Fibroblast of lung (primary cell): ENCODE data around the gene TMPRSS13.

Experiments used
- EZH2 ChIP-seq: IDR thresholded peaks from 2 replicates; pipeline ENCODE4 v1.5.1; 2012; ENCODE audit warnings: low read length, control low read depth, mild to moderate bottlenecking; ENCODE audit errors: missing control alignments
- TF ChIP-seq, protein P1 (sequence below), 2 donors: IDR thresholded peaks in 1 of 2; conservative IDR thresholded peaks in 1 of 2; 1 replicate in 1 of 2; 2 replicates in 1 of 2; pipeline ENCODE4 v1.5.1; 2011 to 2012; ENCODE audit warnings: low read length in 2 of 2, control low read depth in 1 of 2, inconsistent platforms in 1 of 2, low read depth in 1 of 2, mild to moderate bottlenecking in 1 of 2

DNA sequence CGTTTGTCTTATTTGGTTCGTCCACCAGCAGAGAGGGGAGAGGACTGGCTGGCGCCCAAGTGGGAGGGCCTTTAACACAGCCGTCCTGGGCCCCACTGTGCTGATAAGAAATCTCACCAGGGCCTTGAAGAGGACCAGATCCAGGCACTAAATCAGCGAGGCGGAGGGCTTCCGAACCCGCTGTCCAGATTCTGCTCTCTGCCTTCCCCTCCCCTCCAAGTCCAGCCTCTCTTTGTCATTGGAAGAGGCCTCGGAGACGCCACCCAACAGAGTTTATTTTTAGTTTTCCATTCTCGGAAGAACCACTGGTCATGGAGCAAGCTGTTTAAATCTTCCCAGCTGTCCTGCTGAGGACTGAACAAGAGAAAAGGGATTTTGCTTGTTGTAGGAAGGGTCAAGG, 43.4 kb downstream of the TMPRSS13 start:
- TF ChIP-seq, protein P1, sequence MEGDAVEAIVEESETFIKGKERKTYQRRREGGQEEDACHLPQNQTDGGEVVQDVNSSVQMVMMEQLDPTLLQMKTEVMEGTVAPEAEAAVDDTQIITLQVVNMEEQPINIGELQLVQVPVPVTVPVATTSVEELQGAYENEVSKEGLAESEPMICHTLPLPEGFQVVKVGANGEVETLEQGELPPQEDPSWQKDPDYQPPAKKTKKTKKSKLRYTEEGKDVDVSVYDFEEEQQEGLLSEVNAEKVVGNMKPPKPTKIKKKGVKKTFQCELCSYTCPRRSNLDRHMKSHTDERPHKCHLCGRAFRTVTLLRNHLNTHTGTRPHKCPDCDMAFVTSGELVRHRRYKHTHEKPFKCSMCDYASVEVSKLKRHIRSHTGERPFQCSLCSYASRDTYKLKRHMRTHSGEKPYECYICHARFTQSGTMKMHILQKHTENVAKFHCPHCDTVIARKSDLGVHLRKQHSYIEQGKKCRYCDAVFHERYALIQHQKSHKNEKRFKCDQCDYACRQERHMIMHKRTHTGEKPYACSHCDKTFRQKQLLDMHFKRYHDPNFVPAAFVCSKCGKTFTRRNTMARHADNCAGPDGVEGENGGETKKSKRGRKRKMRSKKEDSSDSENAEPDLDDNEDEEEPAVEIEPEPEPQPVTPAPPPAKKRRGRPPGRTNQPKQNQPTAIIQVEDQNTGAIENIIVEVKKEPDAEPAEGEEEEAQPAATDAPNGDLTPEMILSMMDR (conservative IDR thresholded peaks at IDR 0.05 in 1 of 2, IDR thresholded peaks at IDR 0.05 in 1 of 2; ENCODE audit: low read depth in 1 of 2, low read length in 2 of 2): no peak
- no peak for TF ChIP-seq EZH2
